ENCODE measurements around the gene UQCR10. TPM values are rescaled to one million over a fixed set of nuclear protein-coding genes. Genes with fewer than 3 reads are reported as not detected.

The UQCR10 gene
- total and polyA plus RNA-seq, 8 donors: 2.0 to 307 (median 96.9) TPM

DNA sequence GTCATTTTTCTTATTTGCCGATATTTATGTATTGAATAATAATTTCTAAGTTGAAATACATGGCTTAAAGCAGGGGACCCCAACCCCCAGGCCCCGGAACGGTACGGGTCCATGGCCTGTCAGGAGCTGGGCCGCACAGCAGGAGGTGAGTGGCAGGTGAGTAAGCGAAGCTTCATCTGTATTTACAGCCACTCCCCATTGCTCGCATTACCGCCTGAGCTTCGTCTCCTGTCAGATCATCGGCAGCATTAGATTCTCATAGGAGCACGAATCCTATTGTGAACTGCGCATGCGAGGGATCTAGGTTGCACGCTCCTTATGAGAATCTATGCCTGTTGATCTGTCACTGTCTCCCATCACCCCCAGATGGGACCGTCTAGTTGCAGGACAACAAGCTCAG is 4.9 kb upstream of the UQCR10 start:
- 65 to 87% (median 83%) methylated on average over 15 of the region's 15 CpGs for WGBS, 5 donors
- TF ChIP-seq, protein P1, sequence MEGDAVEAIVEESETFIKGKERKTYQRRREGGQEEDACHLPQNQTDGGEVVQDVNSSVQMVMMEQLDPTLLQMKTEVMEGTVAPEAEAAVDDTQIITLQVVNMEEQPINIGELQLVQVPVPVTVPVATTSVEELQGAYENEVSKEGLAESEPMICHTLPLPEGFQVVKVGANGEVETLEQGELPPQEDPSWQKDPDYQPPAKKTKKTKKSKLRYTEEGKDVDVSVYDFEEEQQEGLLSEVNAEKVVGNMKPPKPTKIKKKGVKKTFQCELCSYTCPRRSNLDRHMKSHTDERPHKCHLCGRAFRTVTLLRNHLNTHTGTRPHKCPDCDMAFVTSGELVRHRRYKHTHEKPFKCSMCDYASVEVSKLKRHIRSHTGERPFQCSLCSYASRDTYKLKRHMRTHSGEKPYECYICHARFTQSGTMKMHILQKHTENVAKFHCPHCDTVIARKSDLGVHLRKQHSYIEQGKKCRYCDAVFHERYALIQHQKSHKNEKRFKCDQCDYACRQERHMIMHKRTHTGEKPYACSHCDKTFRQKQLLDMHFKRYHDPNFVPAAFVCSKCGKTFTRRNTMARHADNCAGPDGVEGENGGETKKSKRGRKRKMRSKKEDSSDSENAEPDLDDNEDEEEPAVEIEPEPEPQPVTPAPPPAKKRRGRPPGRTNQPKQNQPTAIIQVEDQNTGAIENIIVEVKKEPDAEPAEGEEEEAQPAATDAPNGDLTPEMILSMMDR (IDR thresholded peaks at IDR 0.05): no peak
- no peak for TF ChIP-seq POLR2A (IDR thresholded peaks at IDR 0.05)
- no peak for TF ChIP-seq EP300 (IDR thresholded peaks at IDR 0.05)
- no peak for TF ChIP-seq POLR2AphosphoS5 (IDR thresholded peaks at IDR 0.05)
- Histone ChIP-seq H3K9me3 (no peaks in the 10 kb centered on the region), H3K4me3 (no peak overlapping the region), H3K4me1 (peaks cover 9 to 22% (median 18%) of the 10 kb centered on the region in 4 donors), H3K27me3 (no peaks in the 10 kb centered on the region), H3K27ac (no peak overlapping the region), H3K36me3 (no peaks in the 10 kb centered on the region)
- no peak for DNase-seq
- intact Hi-C loops (cut with DNase I; ENCODE audit: low total_unique reads): no loop called here

DNA sequence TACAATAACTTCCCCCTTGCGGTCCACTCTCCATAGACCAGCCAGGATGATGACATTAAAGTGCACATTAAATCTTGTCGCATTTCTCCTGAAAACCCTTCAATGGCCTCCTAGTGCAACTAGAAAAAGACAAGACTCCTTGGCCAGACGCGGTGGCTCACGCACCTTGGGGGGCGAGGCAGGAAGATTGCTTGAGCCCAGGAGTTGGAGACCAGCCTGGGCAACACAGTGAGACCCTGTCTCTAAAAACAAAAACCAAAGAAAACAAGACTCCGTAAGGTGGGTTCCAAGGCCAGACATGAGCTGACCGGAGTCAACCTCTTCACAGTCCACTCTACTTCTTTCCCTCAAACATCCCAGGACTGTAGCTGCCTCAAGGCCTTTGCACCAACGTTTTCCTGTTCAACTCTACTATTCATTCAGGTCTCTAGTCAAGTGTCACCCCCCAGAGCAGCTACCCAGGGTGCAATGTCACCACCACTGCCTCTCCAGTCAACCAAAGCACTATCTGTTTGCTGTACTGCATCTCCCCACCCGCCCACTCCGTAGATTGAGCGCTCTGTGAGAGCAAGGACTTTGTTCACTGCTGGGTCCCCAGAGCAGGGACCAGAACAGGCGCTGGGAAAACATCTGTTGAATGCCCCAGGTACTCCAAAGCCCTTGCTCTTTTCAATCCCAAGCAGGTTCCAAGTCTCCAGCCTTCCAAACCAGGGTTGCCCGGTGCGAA is 1.1 kb upstream of the UQCR10 start:
- no peaks in the 10 kb centered on the region for H3K27me3 ChIP-seq
- peak overlapping the region; percentile 85 to 92 (median 91) for H3K27ac ChIP-seq
- no peaks in the 10 kb centered on the region for H3K9me3 ChIP-seq
- peak overlapping the region; percentile 73 to 93 (median 81) for H3K4me3 ChIP-seq
- DNase-seq: peak in 1 of 2 donors; percentile 28
- H3K4me1 ChIP-seq: peaks cover 19 to 43% (median 34%) of the 10 kb centered on the region in 4 donors
- intact Hi-C loops (cut with DNase I; ENCODE audit: low total_unique reads): no loop called here
- peaks cover 12 to 25% (median 20%) of the 10 kb centered on the region in 4 donors for H3K36me3 ChIP-seq
- no peak for TF ChIP-seq POLR2AphosphoS5 (IDR thresholded peaks at IDR 0.05)
- TF ChIP-seq, protein P1 (IDR thresholded peaks at IDR 0.05): no peak
- no peak for TF ChIP-seq EP300 (IDR thresholded peaks at IDR 0.05)
- no peak for TF ChIP-seq POLR2A (IDR thresholded peaks at IDR 0.05)
- 53 to 57% (median 54%) methylated on average over 14 to 15 of the region's 15 CpGs for WGBS, 5 donors

DNA sequence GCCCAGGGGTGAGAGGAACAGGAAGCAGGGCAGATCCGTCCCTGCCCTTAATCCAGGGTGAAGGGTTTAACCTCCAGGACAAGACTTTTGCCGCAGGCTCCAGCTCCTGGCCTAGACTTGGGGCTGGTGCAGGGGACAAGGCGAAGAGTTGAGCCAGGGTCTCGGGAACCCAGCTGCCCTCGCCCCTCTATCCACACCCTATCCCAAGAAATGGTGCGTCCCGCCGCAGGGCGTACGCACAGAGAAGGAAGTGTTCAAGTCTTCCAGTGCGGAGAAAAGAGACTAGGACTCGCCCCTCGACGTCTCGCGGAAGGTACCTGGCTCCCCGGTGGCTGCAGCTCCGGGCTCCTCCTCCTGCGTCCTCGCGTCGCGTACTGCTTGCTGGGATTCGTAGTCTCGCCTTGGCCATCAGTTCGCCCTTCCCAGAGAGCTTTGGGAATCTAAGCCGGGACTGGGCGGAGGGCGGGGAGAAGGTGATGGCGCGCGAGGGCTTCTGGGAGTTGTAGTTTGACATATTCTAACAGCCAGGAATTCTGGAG is 468 bp upstream of the UQCR10 start, which contains the start of gene ZMAT5:
Gene ZMAT5 (minus strand): TSS at position 376 of the 539 bp plus-strand sequence. CDS start 18,463 bp downstream, outside the sequence.
- Histone ChIP-seq H3K36me3 (peaks cover 12 to 31% (median 26%) of the 10 kb centered on the region in 4 donors), H3K4me3 (peak within 1 kb of the TSS; percentile 73 to 93 (median 81)), H3K4me1 (peaks cover 19 to 43% (median 34%) of the 10 kb centered on the region in 4 donors), H3K27ac (peak within 1 kb of the TSS; percentile 89 to 92 (median 91)), H3K9me3 (no peaks in the 10 kb centered on the region), H3K27me3 (no peaks in the 10 kb centered on the region)
- intact Hi-C loops (cut with DNase I; ENCODE audit: low total_unique reads): no loop called here
- DNase-seq: peak; percentile 97 to 99
- 0 to 1% (median 0%) methylated on average over 20 to 32 of the region's 32 CpGs for WGBS, 5 donors
- TF ChIP-seq POLR2AphosphoS5 (IDR thresholded peaks at IDR 0.05): peak; percentile 74 to 94 (median 93)
- TF ChIP-seq EP300 (IDR thresholded peaks at IDR 0.05): no peak
- TF ChIP-seq, protein P1 (IDR thresholded peaks at IDR 0.05): no peak
- peak in 1 of 4 donors; percentile 38 for TF ChIP-seq POLR2A (IDR thresholded peaks at IDR 0.05)

DNA sequence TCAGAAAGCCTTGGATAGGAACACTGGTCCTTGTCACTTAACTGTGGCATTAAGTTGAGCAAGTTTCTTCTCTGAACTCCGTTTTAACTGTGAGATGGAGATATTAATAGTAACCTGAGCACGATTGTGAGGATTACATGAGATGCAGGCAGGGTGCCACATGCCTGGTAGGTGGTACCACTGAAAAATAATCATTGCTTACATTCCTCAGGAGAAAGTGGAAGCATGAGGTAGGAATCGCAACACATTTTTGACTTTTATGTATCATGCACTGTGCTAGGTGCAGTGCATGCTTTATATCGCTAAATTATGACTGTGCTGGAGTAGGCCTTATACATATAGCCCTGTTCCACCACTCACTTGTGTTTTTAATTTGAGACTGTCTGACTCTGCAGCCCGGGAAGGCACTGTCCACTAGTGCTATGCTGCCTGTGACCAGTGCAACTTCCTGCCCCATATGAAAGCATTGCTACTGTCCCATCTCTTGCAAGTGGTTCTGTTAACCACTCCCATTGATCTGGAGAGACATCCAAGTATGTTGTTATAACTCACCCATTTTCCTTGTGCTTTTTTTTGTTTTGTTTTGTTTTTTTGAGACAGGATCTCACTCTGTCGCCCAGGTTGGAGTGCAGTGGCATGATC is 1.0 kb downstream of the UQCR10 start:
- peaks cover 19 to 43% (median 34%) of the 10 kb centered on the region in 4 donors for H3K4me1 ChIP-seq
- intact Hi-C loops (cut with DNase I; ENCODE audit: low total_unique reads): no loop called here
- H3K4me3 ChIP-seq: peak overlapping the region; percentile 73 to 93 (median 81)
- TF ChIP-seq POLR2A (IDR thresholded peaks at IDR 0.05) (no peak), EP300 (IDR thresholded peaks at IDR 0.05) (no peak), POLR2AphosphoS5 (IDR thresholded peaks at IDR 0.05) (no peak)
- TF ChIP-seq, protein P1 (IDR thresholded peaks at IDR 0.05): no peak
- no peaks in the 10 kb centered on the region for H3K9me3 ChIP-seq
- H3K27me3 ChIP-seq: no peaks in the 10 kb centered on the region
- 26 to 44% (median 30%) methylated on average over 6 of the region's 6 CpGs for WGBS, 5 donors
- peaks cover 12 to 33% (median 26%) of the 10 kb centered on the region in 4 donors for H3K36me3 ChIP-seq
- no peak for DNase-seq
- peak overlapping the region; percentile 89 to 92 (median 91) for H3K27ac ChIP-seq

Data from stomach (tissue), 9 donors.